ENCODE results near the gene USP54. TPM values are rescaled to one million over a fixed set of nuclear protein-coding genes. Genes with fewer than 3 reads are reported as not detected.

The USP54 gene
- polyA plus RNA-seq, 1 donor from 2014 or later, result 12.7 TPM

- Histone ChIP-seq H3K9ac (ENCODE audit: low read length) (no peak overlapping the region), H3K9me3 (ENCODE audit: low read length) (no peaks in the 10 kb centered on the region), H3K27me3 (ENCODE audit: insufficient read depth, low read depth, low read length) (no peaks in the 10 kb centered on the region), H3K79me2 (replicated peaks; ENCODE audit: insufficient read depth, low read length) (peaks cover 20% of the 10 kb centered on the region), H3F3A (ENCODE audit: insufficient read depth, low read length, poor library complexity, severe bottlenecking) (no peaks in the 10 kb centered on the region), H4K20me1 (ENCODE audit: insufficient read depth) (no peaks in the 10 kb centered on the region), H3K36me3 (ENCODE audit: insufficient read depth, low read length) (no peaks in the 10 kb centered on the region), H3K27ac (ENCODE audit: low read length) (no peak overlapping the region), H3K4me3 (ENCODE audit: low read length) (peak overlapping the region; percentile 77), H3K4me2 (ENCODE audit: low read length) (no peak overlapping the region), H3K9me2 (ENCODE audit: insufficient read depth, low read length) (no peaks in the 10 kb centered on the region), H2AFZ (ENCODE audit: low read depth, low read length) (no peak overlapping the region)
- no peak for TF ChIP-seq EP300 (conservative IDR thresholded peaks at IDR 0.05; ENCODE audit: poor library complexity, severe bottlenecking)
- no peak for TF ChIP-seq EZH2 (IDR thresholded peaks at IDR 0.05; ENCODE audit: borderline replicate concordance, insufficient read depth, low read length, poor library complexity, severe bottlenecking)
- no peak for TF ChIP-seq RAD21 (conservative IDR thresholded peaks at IDR 0.05)
- no peak for TF ChIP-seq POLR2AphosphoS5 (IDR thresholded peaks at IDR 0.05)
- TF ChIP-seq REST (IDR thresholded peaks at IDR 0.05; ENCODE audit: borderline replicate concordance), result no peak
- TF ChIP-seq MXI1 (conservative IDR thresholded peaks at IDR 0.05; ENCODE audit: poor library complexity, severe bottlenecking), result no peak
Measured at GRCh38 chr10:73627300-73627699, 36.2 kb upstream of the USP54 start.

DNA sequence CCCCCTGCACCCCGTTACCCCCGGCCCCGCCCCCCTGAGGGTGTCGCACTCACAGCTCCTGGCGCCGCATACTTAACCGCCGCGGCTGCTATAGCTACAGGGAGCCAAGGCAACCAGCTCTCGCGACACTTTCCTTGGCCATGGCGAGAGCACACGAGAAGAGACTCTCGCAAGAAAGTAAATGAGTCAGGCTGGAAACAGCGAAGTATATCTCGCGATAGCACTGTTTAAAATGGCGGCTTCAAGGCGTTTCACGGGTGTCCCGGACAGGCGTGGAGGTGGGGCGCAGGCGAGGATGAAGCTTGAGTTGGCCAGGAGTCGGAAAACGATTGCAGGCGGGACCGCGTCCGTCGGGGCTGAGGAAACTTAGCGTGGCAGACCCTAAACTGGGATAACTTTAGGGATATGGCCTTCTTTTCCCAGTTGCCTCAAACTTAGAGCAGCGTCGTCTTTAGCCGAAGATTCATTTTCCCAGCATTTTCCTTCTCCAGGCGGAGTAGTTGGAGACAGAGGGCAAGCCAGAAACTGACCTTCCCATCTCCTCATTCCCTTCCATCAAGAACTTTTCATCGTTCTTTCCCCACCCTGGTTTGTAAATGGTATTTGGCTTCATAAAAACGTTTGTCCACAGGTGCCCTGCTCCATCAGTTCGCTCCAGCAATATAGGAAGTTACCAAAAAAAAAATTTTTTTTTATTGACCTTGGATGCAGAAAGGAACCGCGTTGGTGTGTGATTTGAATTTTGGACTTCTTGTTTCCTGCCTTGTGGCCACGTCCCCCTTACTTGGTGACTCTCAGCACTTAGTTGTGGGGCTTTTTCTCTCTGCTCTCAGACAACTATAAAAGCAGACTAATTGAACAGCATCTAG, 35.0 kb upstream of the USP54 start:
- Histone ChIP-seq H3K4me3 (ENCODE audit: low read length) (peak overlapping the region; percentile 77), H3K27me3 (ENCODE audit: insufficient read depth, low read depth, low read length) (no peaks in the 10 kb centered on the region), H3K9ac (ENCODE audit: low read length) (peak overlapping the region; percentile 92), H4K20me1 (ENCODE audit: insufficient read depth) (no peaks in the 10 kb centered on the region), H3K36me3 (ENCODE audit: insufficient read depth, low read length) (no peaks in the 10 kb centered on the region), H3K4me2 (ENCODE audit: low read length) (peak overlapping the region; percentile 88), H3K9me2 (ENCODE audit: insufficient read depth, low read length) (no peaks in the 10 kb centered on the region), H3F3A (ENCODE audit: insufficient read depth, low read length, poor library complexity, severe bottlenecking) (no peaks in the 10 kb centered on the region), H3K9me3 (ENCODE audit: low read length) (no peaks in the 10 kb centered on the region), H3K27ac (ENCODE audit: low read length) (peak overlapping the region; percentile 93), H3K79me2 (replicated peaks; ENCODE audit: insufficient read depth, low read length) (peaks cover 25% of the 10 kb centered on the region), H2AFZ (ENCODE audit: low read depth, low read length) (peak overlapping the region; percentile 99)
- TF ChIP-seq TAF1 (IDR thresholded peaks at IDR 0.05; ENCODE audit: low read depth), result no peak
- TF ChIP-seq MXI1 (conservative IDR thresholded peaks at IDR 0.05; ENCODE audit: poor library complexity, severe bottlenecking), result peak; percentile 91
- peak; percentile 61 for TF ChIP-seq EP300 (conservative IDR thresholded peaks at IDR 0.05; ENCODE audit: poor library complexity, severe bottlenecking)
- TF ChIP-seq, protein P1, sequence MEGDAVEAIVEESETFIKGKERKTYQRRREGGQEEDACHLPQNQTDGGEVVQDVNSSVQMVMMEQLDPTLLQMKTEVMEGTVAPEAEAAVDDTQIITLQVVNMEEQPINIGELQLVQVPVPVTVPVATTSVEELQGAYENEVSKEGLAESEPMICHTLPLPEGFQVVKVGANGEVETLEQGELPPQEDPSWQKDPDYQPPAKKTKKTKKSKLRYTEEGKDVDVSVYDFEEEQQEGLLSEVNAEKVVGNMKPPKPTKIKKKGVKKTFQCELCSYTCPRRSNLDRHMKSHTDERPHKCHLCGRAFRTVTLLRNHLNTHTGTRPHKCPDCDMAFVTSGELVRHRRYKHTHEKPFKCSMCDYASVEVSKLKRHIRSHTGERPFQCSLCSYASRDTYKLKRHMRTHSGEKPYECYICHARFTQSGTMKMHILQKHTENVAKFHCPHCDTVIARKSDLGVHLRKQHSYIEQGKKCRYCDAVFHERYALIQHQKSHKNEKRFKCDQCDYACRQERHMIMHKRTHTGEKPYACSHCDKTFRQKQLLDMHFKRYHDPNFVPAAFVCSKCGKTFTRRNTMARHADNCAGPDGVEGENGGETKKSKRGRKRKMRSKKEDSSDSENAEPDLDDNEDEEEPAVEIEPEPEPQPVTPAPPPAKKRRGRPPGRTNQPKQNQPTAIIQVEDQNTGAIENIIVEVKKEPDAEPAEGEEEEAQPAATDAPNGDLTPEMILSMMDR (IDR thresholded peaks at IDR 0.05; ENCODE audit: poor library complexity, severe bottlenecking), result no peak
- TF ChIP-seq RAD21 (conservative IDR thresholded peaks at IDR 0.05), result no peak
- no peak for TF ChIP-seq SMC3 (conservative IDR thresholded peaks at IDR 0.05; ENCODE audit: poor library complexity)
- TF ChIP-seq POLR2AphosphoS5 (IDR thresholded peaks at IDR 0.05), result peak; percentile 95
- TF ChIP-seq REST (IDR thresholded peaks at IDR 0.05; ENCODE audit: borderline replicate concordance), result peak; percentile 84
- TF ChIP-seq EZH2 (IDR thresholded peaks at IDR 0.05; ENCODE audit: borderline replicate concordance, insufficient read depth, low read length, poor library complexity, severe bottlenecking), result no peak

All from neural cell (in vitro differentiated cells).